ENCODE measurements around the gene TRAPPC10.

DNA sequence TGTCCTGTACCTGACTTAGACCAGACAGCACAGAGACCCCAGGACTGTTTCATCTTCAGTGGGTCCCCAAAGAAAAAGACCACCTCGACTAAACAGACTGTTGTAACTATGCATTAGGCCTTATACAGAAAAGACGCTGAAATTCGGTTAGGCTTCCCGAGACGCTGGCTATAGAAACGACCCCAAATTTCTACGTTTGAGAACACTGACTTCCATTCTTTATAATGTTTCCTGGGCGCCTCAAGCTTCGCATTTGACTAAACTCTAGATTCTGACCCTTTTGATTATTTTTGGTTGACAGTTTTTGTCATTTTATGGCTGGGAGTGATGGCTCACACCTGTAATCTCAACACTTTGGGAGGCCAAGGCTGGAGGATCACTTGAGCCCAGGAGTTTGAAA lies 986 bp upstream of the TRAPPC10 start:
- TF ChIP-seq EZH2phosphoT487 (IDR thresholded peaks at IDR 0.05; ENCODE audit: borderline replicate concordance, low read length), result no peak
- TF ChIP-seq, protein P1, sequence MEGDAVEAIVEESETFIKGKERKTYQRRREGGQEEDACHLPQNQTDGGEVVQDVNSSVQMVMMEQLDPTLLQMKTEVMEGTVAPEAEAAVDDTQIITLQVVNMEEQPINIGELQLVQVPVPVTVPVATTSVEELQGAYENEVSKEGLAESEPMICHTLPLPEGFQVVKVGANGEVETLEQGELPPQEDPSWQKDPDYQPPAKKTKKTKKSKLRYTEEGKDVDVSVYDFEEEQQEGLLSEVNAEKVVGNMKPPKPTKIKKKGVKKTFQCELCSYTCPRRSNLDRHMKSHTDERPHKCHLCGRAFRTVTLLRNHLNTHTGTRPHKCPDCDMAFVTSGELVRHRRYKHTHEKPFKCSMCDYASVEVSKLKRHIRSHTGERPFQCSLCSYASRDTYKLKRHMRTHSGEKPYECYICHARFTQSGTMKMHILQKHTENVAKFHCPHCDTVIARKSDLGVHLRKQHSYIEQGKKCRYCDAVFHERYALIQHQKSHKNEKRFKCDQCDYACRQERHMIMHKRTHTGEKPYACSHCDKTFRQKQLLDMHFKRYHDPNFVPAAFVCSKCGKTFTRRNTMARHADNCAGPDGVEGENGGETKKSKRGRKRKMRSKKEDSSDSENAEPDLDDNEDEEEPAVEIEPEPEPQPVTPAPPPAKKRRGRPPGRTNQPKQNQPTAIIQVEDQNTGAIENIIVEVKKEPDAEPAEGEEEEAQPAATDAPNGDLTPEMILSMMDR (IDR thresholded peaks at IDR 0.05; ENCODE audit: low read depth, low read length, poor library complexity, severe bottlenecking), result no peak
